Keratinocyte (primary cell): ENCODE results near the gene GHRL. TPM values are rescaled to one million over a fixed set of nuclear protein-coding genes. Genes with fewer than 3 reads are reported as not detected.

Experiments
- DNase-seq: peaks from one replicate; pipeline ENCODE4 v3.0.0-alpha.2; 2011; ENCODE audit warnings: low read depth, missing footprints, low spot score
- FAIRE-seq: peaks from 2 replicates; lab custom pipeline; 2011; peaks lifted over from hg19 to GRCh38; lab: Jason Lieb, UNC
- H2AFZ ChIP-seq: 2 replicates; pipeline ENCODE4 v1.6.0; 2012; ENCODE audit warnings: low read length, control low read depth, inconsistent platforms; ENCODE audit not compliant: control insufficient read depth
- H3K27ac ChIP-seq: 2 replicates; pipeline ENCODE4 v1.5.1; 2011; ENCODE audit warnings: low read length; ENCODE audit not compliant: control insufficient read depth, insufficient read depth
- H3K27me3 ChIP-seq: 3 replicates; pipeline ENCODE4 v1.6.0; 2011; ENCODE audit warnings: low read length; ENCODE audit not compliant: control insufficient read depth, insufficient read depth; ENCODE audit errors: extremely low read depth
- H3K36me3 ChIP-seq, 2 experiments: 2 replicates in 1 of 2; 3 replicates in 1 of 2; pipeline ENCODE4 v1.5.1; 2011; ENCODE audit warnings: low read length in 2 of 2, mild to moderate bottlenecking in 1 of 2; ENCODE audit not compliant: control insufficient read depth in 2 of 2, insufficient read depth in 2 of 2; ENCODE audit errors: extremely low read depth in 1 of 2
- H3K4me1 ChIP-seq: 3 replicates; pipeline ENCODE4 v1.5.1; 2011; ENCODE audit warnings: low read length; ENCODE audit not compliant: control insufficient read depth, insufficient read depth; ENCODE audit errors: extremely low read depth
- H3K4me2 ChIP-seq: 3 replicates; pipeline ENCODE4 v1.6.0; 2011; ENCODE audit warnings: low read depth, low read length; ENCODE audit not compliant: control insufficient read depth, insufficient read depth; ENCODE audit errors: extremely low read depth
- H3K4me3 ChIP-seq, 3 experiments: fragments of 200-600 bp in 1 of 3; sonication (generic) in 1 of 3; 2 replicates in 2 of 3; 3 replicates in 1 of 3; pipeline ENCODE4 v1.5.1; 2011 to 2016; ENCODE audit warnings: low read length in 3 of 3, mild to moderate bottlenecking in 3 of 3, control low read depth in 2 of 3, inconsistent platforms in 1 of 3, low read depth in 1 of 3, mixed read lengths in 1 of 3, mixed run types in 1 of 3, moderate library complexity in 1 of 3; ENCODE audit not compliant: control insufficient read depth in 2 of 3, insufficient read depth in 2 of 3; ENCODE audit errors: extremely low read depth in 1 of 3
- H3K79me2 ChIP-seq: 2 replicates; pipeline ENCODE4 v1.6.0; 2012; ENCODE audit warnings: low read length; ENCODE audit not compliant: control insufficient read depth, insufficient read depth
- H3K9ac ChIP-seq: 3 replicates; pipeline ENCODE4 v1.6.0; 2011; ENCODE audit warnings: low read length; ENCODE audit not compliant: control insufficient read depth, insufficient read depth; ENCODE audit errors: extremely low read depth
- H3K9me1 ChIP-seq: 3 replicates; pipeline ENCODE4 v1.6.0; 2011; ENCODE audit warnings: low read length; ENCODE audit not compliant: control insufficient read depth, insufficient read depth; ENCODE audit errors: extremely low read depth
- H3K9me3 ChIP-seq: 2 replicates; pipeline ENCODE4 v1.5.1; 2012; ENCODE audit warnings: low read depth, low read length; ENCODE audit not compliant: control insufficient read depth
- H4K20me1 ChIP-seq: 3 replicates; pipeline ENCODE4 v1.6.0; 2011; ENCODE audit warnings: low read length; ENCODE audit not compliant: control insufficient read depth, insufficient read depth; ENCODE audit errors: extremely low read depth
- CTCF ChIP-seq, 3 experiments: IDR thresholded peaks in 1 of 3; conservative IDR thresholded peaks in 1 of 3; optimal IDR thresholded peaks in 1 of 3; 2 replicates in 2 of 3; 3 replicates in 1 of 3; pipeline versions ENCODE3 to v1.5.1; 2011; ENCODE audit warnings: low read length in 3 of 3, mild to moderate bottlenecking in 3 of 3, moderate library complexity in 2 of 3, control low read depth in 1 of 3, inconsistent platforms in 1 of 3; ENCODE audit not compliant: insufficient read depth in 2 of 3; ENCODE audit errors: extremely low read depth in 1 of 3
- EZH2 ChIP-seq: IDR thresholded peaks from one replicate; pipeline ENCODE4 v1.6.1; 2012; ENCODE audit warnings: inconsistent platforms, mild to moderate bottlenecking, low read length, moderate library complexity
- dilution Hi-C: fragments of 300-500 bp; cut with MboI; formaldehyde crosslinking; loops from one replicate; pipeline ENCODE4 v1.7.0; 2020; ENCODE audit warnings: low sequenced_read_pairs; ENCODE audit not compliant: extremely low pct_ligation_motif_present
- polyA plus RNA-seq, 5 experiments: library from polyadenylated mRNA; depleted of rRNA in 3 of 5; stranded (reverse) in 3 of 5; stranded (forward) in 1 of 5; unstranded in 1 of 5; fragments of >200 nt; gene quantifications; 1 replicate in 1 of 5; 2 replicates in 3 of 5; 3 replicates in 1 of 5; pipeline versions ENCODE4 v1.2.1 to v1.2.3, GENCODE V29; 2011 to 2012; ENCODE audit warnings: missing spikeins in 2 of 5, low read depth in 1 of 5, low replicate concordance in 1 of 5

The GHRL gene
- polyA plus RNA-seq, 1 donor (not counting 4 experiments of a cell fraction or from before 2014, with no cell fraction given), result not detected

- dilution Hi-C loops, result no loop called here
- TF ChIP-seq CTCF (optimal IDR thresholded peaks at IDR 0.05 in 1 of 3, IDR thresholded peaks at IDR 0.05 in 1 of 3, conservative IDR thresholded peaks at IDR 0.05 in 1 of 3; ENCODE audit: extremely low read depth in 1 of 3, insufficient read depth in 2 of 3, low read length in 3 of 3) (no peak), EZH2 (no peak)
- H3K27ac ChIP-seq, result no peak overlapping the region
- no peak overlapping the region for H3K4me3 ChIP-seq
- no peak overlapping the region for H3K9ac ChIP-seq
- no peaks in the 10 kb centered on the region for H3K27me3 ChIP-seq
- no peak for FAIRE-seq
- no peak overlapping the region for H3K4me2 ChIP-seq
- peaks cover 9 to 18% of the 10 kb centered on the region in 2 experiments for H3K36me3 ChIP-seq
- no peak for DNase-seq
- no peaks in the 10 kb centered on the region for H3K79me2 ChIP-seq
- H3K4me1 ChIP-seq, result no peaks in the 10 kb centered on the region
- no peak overlapping the region for H2AFZ ChIP-seq
- no peaks in the 10 kb centered on the region for H4K20me1 ChIP-seq
- no peaks in the 10 kb centered on the region for H3K9me3 ChIP-seq
- no peaks in the 10 kb centered on the region for H3K9me1 ChIP-seq
Observed at GRCh38 chr3:10289077-10289476, 3.7 kb downstream of the GHRL start.

DNA sequence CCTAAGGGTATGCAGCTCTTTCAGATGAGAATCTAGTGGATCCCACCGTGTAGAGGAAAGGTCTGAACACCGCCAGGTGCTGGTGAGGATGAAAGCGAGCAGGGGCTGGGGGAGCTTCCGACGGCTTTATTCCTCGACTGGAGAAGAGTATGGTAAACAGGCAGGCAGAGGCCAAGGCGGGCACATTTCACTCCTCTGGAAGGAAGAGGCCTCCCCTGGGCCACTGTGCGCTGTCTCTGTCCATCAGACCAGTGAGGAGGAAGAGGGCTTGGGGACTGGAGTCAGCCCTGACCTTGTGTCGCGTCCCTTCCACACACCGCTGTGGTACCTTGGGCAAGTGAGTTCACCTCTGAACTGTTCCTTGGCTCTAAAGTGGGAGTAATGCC lies 4.2 kb downstream of the GHRL start:
- no peaks in the 10 kb centered on the region for H3K9me1 ChIP-seq
- H3K4me1 ChIP-seq, result peaks cover under 1% of the 10 kb centered on the region
- FAIRE-seq (no peak), DNase-seq (no peak)
- H3K4me2 ChIP-seq, result no peak overlapping the region
- no peaks in the 10 kb centered on the region for H3K27me3 ChIP-seq
- TF ChIP-seq EZH2 (no peak), CTCF (optimal IDR thresholded peaks at IDR 0.05 in 1 of 3, IDR thresholded peaks at IDR 0.05 in 1 of 3, conservative IDR thresholded peaks at IDR 0.05 in 1 of 3; ENCODE audit: extremely low read depth in 1 of 3, insufficient read depth in 2 of 3, low read length in 3 of 3) (no peak)
- H3K4me3 ChIP-seq, result no peak overlapping the region
- no peaks in the 10 kb centered on the region for H3K79me2 ChIP-seq
- no peak overlapping the region for H3K9ac ChIP-seq
- H3K9me3 ChIP-seq, result no peaks in the 10 kb centered on the region
- H4K20me1 ChIP-seq, result no peaks in the 10 kb centered on the region
- no peak overlapping the region for H3K27ac ChIP-seq
- no peak overlapping the region for H2AFZ ChIP-seq
- H3K36me3 ChIP-seq, result peaks cover 8 to 18% of the 10 kb centered on the region in 2 experiments
- dilution Hi-C loops, result no loop called here
